C4-2B (cell line): Measurements from ENCODE around the gene CES2.

Experiments used
- H3K27ac ChIP-seq: fragments of 450-650 bp; 2 replicates; pipeline ENCODE4 v1.5.1; 2017
- ZFX ChIP-seq: fragments of 450-650 bp; IDR thresholded peaks from 2 replicates; pipeline ENCODE4 v1.6.1; 2017
- TF ChIP-seq, protein P1 (sequence below): fragments of 450-650 bp; conservative IDR thresholded peaks from 2 replicates; pipeline ENCODE4 v1.5.1; 2017; ENCODE audit warnings: mild to moderate bottlenecking

The CES2 gene

DNA sequence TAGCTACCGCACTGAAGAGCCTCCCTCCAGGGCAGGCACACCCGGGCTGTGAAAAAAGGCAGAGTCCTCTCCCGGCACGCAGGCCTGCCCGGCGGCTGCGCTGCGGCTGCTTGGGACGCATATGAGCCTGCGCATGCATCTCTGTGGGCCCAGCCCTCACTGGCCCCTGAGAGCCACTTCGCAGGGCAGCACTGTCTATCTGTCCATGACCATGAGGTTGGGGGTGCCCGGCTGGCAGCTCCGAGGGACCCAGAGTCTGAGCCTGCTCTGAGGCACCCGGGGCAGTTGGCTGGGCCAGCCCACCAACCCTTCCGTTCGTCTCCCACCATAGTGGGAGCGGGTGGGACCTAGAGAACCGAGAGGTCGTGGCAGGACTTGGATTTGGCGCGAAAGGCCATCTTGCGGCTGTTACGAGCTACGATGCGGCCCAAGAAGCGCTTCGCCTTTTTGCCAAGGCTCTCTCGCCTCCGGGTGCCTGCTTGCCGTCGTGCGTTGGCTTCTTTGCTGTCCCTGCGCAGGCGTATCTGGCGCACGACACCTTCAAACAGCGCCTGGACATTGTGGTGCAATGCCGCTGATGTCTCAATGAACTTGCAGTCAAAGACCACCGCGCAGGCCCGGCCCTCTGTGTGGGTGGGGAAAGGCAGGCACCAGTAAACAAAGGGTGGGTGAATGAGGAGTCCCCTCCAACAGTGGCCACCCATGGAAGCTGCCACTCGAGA, 13.4 kb upstream of the CES2 start:
- TF ChIP-seq, protein P1, sequence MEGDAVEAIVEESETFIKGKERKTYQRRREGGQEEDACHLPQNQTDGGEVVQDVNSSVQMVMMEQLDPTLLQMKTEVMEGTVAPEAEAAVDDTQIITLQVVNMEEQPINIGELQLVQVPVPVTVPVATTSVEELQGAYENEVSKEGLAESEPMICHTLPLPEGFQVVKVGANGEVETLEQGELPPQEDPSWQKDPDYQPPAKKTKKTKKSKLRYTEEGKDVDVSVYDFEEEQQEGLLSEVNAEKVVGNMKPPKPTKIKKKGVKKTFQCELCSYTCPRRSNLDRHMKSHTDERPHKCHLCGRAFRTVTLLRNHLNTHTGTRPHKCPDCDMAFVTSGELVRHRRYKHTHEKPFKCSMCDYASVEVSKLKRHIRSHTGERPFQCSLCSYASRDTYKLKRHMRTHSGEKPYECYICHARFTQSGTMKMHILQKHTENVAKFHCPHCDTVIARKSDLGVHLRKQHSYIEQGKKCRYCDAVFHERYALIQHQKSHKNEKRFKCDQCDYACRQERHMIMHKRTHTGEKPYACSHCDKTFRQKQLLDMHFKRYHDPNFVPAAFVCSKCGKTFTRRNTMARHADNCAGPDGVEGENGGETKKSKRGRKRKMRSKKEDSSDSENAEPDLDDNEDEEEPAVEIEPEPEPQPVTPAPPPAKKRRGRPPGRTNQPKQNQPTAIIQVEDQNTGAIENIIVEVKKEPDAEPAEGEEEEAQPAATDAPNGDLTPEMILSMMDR, result no peak
- TF ChIP-seq ZFX, result no peak
- H3K27ac ChIP-seq, result no peak overlapping the region

DNA sequence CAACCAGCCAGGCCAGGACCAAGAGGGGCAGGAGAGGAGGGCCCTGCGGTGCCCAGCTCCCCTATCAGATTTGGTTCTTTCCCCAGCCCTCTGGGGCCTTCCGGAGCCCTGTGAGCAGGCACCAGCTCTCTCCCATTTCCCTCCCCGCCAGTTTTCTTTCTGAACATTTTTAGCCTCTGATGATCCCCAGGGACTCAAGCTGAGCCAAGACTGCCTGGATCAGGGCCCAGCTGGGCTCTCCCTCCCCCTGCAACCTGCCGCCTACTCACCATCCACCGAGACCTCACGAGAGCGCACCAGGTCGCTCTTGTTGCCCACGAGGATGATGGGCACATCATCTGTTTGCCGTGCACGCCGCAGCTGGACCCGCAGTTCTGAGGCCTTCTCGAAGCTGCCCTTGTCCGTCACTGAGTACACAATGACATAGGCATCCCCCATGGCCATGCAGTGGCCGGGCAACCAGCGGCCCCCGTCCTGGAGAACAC, 12.0 kb upstream of the CES2 start:
- H3K27ac ChIP-seq, result no peak overlapping the region
- no peak for TF ChIP-seq ZFX
- TF ChIP-seq, protein P1, result no peak

DNA sequence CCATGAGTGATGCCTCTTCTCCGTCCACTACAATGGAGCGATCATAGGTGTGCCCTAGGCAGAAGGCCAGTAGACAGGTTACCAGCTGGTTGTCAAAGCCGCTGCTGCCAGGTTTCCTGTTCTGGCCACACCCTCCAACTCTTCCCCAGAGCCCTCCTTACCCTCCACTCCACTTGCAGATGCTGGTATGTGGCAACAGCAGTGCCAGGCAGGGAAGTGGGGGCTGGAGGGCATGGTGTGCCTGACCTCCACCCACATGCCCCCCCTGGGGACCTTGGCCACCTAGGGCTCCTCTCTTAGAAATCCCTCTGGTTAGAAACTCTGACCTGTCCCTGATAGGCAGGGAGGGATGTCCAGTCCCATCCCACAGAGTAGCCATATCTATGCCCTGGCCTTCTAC, 11.4 kb upstream of the CES2 start:
- TF ChIP-seq, protein P1, result no peak
- TF ChIP-seq ZFX, result no peak

DNA sequence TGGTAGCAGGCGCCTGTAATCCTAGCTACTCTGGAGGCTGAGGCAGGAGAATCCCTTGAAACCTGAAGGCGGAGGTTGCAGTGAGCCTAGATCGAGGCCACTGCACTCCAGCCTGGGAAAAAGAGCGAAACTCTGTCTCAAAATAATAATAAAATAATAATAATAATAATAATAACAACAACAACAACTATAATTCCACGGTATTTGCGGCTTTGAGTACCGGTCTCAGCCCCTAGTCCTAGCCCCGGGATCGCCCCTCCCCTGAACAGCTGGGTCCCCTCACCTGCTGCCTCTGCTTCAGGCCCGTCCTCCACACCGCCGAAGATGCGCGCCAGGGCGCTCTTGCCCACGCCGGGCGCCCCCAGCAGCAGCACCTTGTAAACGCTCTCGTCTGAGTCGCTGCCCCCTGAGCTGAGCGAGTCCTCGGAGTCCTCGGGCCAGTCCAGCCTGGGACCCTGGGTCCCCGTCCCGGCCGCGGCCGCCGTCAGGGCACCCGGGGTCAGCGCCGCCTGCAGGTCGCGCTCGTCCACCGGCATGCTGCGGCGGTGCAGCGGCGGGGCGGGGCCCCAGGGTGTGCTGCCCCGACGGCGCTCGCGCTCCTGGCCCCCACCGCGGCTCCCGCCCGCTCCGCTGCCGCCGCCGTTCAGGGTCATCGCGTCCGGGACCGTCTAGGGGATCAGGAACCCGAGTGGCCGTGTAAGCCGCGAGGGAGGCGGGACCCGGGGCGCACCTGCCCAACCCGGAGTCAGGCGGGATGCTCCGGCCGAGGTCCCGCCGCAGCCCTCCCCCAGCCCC, 10.6 kb upstream of the CES2 start:
- TF ChIP-seq, protein P1, result no peak; the same call in 1 of the 2 replicates
- no peak for TF ChIP-seq ZFX
- H3K27ac ChIP-seq, result no peak overlapping the region

More for the DNA sequence above, 11.4 kb upstream of the CES2 start:
- no peak overlapping the region for H3K27ac ChIP-seq

DNA sequence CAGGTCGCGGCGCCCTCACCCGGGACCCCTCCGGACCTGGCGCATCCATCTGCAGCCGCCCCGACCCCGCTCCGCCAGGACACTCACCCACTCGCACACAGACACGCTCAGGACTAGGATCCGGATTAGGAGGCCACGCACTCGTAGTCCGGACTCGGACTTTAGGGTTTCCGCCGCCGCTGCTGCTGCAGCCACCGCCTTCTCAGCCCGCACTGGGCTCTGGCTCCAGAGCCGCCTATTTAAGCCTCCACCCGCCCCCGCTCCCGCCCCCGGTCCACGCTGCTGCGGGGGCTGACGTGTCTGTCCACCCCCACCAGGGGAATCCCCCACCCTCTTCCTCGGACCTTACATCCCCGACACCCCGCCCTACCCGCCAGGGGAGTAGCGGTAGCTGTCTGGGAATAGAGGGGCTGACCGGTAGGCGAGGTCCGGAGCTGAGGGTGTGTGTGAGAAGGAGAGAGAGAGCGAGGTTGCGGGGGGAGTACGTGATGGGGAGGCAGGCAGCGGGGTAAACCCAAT, 9.9 kb upstream of the CES2 start, which contains the start of gene RRAD:
Gene RRAD (minus strand): TSS at position 214 of the 519 bp plus-strand sequence. CDS start 356 bp downstream, outside the sequence.
- TF ChIP-seq, protein P1, result no peak
- no peak for TF ChIP-seq ZFX
- H3K27ac ChIP-seq, result no peak within 1 kb of the TSS

DNA sequence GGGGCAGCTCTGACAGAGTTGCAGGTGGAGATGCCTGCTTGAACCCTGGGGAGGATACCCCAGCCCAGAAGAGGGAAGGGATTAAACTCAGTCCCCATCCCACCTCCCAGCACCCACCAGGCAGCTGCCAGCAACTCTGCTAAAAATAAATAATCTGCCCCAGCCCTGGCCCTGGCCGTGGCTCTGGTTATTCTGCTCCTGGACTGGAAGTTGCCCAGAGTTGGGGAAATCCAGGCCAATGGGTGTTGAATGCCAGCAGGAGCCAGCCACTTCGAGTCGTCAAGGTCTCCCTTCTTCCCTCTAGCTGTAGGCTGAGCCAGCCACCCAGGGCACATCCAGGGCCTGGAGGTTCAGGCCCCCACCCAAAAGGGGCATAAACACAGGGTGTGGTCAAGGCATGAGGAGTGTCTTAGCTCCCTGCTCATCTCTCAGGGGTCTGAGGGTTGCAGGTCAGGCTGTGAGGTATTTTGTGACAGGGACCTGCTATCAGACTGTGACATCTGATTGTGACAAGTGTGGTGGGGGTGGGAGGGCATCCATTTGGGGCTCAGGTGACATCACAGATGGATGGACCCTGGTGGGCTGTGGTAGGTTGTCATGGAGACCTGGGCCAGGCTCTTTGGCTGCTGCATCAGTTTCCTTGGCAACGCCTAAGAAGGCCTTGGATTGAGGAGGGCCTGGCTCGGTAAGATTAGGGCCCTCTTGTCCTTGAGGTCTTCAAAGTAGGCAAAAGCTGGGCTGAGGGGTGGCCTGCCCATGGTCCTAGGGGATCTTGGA, 9.0 kb upstream of the CES2 start:
- TF ChIP-seq ZFX, result no peak
- TF ChIP-seq, protein P1, result no peak
- H3K27ac ChIP-seq, result no peak overlapping the region
